ENCODE results near the gene ARMC9.
"Not testable (repeated sequence)": the region's sequence is repeated elsewhere in the genome, so short reads cannot be mapped to it uniquely, and the experiment has no call there.

Gene ARMC9

GRCh38 chr2:231403421-231404182, 205.2 kb downstream of the ARMC9 start:
- not testable (repeated sequence) for DNase-seq

- not testable (repeated sequence) for DNase-seq
These were observed 205.8 kb downstream of the ARMC9 start for GRCh38 chr2:231404183-231404578.

- DNase-seq, result not testable (repeated sequence)
These were observed 207.4 kb downstream of the ARMC9 start for GRCh38 chr2:231405601-231406367.

GRCh38 chr2:231407686-231408085, 209.3 kb downstream of the ARMC9 start:
- not testable (repeated sequence) for DNase-seq

GRCh38 chr2:231408304-231408703, 209.9 kb downstream of the ARMC9 start:
- not testable (repeated sequence) for DNase-seq

- no peak for DNase-seq
These were observed 211.3 kb downstream of the ARMC9 start for GRCh38 chr2:231409776-231410175.

GRCh38 chr2:231410293-231411004, 212.0 kb downstream of the ARMC9 start:
- no peak for DNase-seq

- no peak for DNase-seq
These were observed 212.8 kb downstream of the ARMC9 start for GRCh38 chr2:231411237-231411636.

GRCh38 chr2:231411831-231412617, 213.6 kb downstream of the ARMC9 start:
- DNase-seq, result peak; percentile 95

GRCh38 chr2:231412618-231412963, 214.2 kb downstream of the ARMC9 start:
- DNase-seq, result no peak

GRCh38 chr2:231413456-231413855, 215.0 kb downstream of the ARMC9 start:
- no peak for DNase-seq

- no peak for DNase-seq
These were observed 215.6 kb downstream of the ARMC9 start for GRCh38 chr2:231413921-231414476.

GRCh38 chr2:231415029-231415428, 216.6 kb downstream of the ARMC9 start:
- no peak for DNase-seq

- DNase-seq, result no peak
These were observed 220.6 kb downstream of the ARMC9 start for GRCh38 chr2:231418820-231419640.

GRCh38 chr2:231421051-231421580, 222.7 kb downstream of the ARMC9 start:
- no peak for DNase-seq

GRCh38 chr2:231422056-231422455, 223.6 kb downstream of the ARMC9 start:
- DNase-seq, result no peak

GRCh38 chr2:231423176-231423575, 224.7 kb downstream of the ARMC9 start:
- no peak for DNase-seq
